Fibroblast of the aortic adventitia (primary cell): ENCODE data around the gene NCOR2. TPM values are rescaled to one million over a fixed set of nuclear protein-coding genes. Genes with fewer than 3 reads are reported as not detected.

ENCODE experiments used
- DNase-seq: peaks from one replicate; pipeline ENCODE4 v3.0.0-alpha.2; 2010; ENCODE audit warnings: low read depth
- H3K4me3 ChIP-seq: 2 replicates; pipeline ENCODE4 v1.5.1; 2011; ENCODE audit warnings: low read depth, mild to moderate bottlenecking, control low read depth, low read length, moderate library complexity
- total RNA-seq: library from RNA; depleted of rRNA; stranded (reverse); fragments of >200 nt; gene quantifications from 2 replicates; pipeline ENCODE4 v1.2.3, GENCODE V29; 2012; ENCODE audit warnings: low replicate concordance
- TF ChIP-seq, protein P1 (sequence below): IDR thresholded peaks from 2 replicates; pipeline ENCODE4 v1.5.1; 2011; ENCODE audit warnings: mild to moderate bottlenecking, low read length, control low read depth, inconsistent platforms; ENCODE audit not compliant: insufficient read depth

NCOR2 gene
- total RNA-seq, 1 donor, result 58.5 TPM

DNA sequence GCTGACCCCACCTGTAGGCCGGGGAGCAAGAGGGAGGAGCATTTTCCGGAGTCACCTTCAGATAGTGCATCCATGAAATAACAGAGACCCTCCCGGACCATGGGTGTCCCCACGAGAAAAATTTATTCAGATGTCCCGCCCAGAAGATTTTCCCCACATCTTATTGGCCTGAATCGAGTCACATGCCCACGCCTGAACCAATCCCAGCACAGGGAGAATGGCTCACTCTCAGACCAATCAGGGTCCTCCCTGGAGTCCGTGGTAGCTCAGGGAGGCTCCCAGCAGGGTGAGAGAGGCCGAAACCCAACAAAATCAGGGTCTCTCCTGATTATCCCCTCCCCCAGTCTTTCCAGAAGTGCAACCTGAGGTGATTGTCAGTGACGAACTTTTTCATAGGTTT, 16.4 kb upstream of the NCOR2 start:
- no peak for DNase-seq

DNA sequence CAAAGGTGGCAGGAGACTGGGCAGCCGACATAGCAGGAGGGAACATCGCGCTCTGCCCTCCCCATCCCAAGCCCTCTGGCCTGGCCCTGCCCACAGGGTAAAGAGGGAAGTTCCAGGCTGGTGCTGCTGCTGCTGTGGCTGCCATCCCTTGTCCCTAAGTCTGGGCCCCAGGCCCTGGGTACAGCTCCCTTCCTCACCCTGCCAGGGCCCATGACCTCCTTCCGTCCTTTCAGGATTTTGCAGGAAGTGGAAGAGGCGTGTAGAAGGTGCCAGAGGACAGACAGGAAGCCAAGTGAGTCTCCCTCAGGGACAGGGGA, 14.7 kb upstream of the NCOR2 start:
- no peak for DNase-seq
- no peak overlapping the region for H3K4me3 ChIP-seq
- TF ChIP-seq, protein P1, sequence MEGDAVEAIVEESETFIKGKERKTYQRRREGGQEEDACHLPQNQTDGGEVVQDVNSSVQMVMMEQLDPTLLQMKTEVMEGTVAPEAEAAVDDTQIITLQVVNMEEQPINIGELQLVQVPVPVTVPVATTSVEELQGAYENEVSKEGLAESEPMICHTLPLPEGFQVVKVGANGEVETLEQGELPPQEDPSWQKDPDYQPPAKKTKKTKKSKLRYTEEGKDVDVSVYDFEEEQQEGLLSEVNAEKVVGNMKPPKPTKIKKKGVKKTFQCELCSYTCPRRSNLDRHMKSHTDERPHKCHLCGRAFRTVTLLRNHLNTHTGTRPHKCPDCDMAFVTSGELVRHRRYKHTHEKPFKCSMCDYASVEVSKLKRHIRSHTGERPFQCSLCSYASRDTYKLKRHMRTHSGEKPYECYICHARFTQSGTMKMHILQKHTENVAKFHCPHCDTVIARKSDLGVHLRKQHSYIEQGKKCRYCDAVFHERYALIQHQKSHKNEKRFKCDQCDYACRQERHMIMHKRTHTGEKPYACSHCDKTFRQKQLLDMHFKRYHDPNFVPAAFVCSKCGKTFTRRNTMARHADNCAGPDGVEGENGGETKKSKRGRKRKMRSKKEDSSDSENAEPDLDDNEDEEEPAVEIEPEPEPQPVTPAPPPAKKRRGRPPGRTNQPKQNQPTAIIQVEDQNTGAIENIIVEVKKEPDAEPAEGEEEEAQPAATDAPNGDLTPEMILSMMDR, result no peak

More for the DNA sequence above, 16.4 kb upstream of the NCOR2 start:
- H3K4me3 ChIP-seq, result no peak overlapping the region
- TF ChIP-seq, protein P1, result no peak

DNA sequence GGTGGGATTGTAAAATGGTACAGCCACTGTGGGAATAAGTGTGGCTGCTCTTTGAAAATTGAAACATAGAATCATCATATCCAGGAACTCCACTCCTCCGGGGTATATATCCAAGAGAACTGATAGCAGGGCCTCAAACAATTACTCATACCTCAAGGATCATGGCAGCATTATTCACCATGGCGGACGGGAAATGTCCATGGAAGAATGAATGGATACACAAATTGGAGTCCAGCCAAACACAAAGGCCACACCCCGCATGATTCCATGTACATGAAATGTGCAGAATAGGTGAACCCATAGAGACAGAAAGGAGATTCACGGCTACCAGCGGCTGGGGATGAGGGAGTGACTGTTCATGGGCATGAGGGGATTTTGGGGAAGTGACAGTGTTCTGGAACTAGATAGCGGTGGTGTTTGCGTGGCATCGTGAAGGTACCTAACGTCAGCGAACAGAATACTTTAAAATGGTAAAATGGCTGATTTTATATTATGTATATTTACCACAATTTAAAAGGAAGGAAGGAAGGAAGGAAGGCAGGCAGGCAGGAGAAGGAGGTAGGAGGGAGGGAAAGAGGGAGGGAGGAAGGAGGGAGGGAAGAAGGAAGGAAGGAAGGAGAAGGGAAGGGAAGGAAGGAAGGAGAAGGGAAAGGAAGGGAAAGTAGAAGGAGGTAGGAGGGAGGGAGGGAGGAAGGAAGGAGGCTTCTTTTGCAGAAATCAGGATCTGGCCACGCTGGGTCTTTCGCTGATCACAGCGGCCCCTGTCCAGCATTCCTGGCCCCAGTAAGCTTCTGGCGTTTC, 14.1 kb upstream of the NCOR2 start:
- TF ChIP-seq, protein P1, result no peak
- DNase-seq, result peak; percentile 60
- H3K4me3 ChIP-seq, result no peak overlapping the region

DNA sequence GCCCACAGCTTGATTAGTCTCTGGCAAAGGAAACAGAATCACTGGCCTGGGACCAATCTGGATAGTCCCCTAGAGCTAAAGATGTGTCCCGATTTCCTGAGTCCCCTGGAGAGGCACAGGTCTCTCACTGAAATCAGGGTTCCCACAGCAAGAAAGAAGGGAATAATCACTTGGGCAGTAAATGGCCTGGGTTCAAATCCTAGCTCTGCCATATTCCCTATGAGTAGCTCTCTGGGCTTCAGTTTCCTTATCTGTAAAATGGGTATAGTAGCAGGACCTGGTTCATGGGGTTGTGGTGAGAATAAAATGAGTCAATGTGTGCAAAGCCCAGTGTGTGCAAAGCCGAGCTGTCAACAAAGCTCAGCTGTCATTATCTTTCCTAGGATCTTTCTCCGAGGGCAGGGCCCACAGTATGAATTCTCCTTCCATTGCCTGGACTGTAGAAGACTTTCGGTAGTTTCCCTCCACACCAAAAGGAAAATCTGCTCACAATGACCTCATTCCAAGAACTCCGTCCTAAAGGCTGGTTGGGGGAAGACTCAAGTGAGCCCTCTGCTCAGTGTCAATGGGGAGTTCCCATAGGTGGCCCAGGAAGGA, 12.6 kb upstream of the NCOR2 start:
- H3K4me3 ChIP-seq, result no peak overlapping the region
- TF ChIP-seq, protein P1, result no peak
- no peak for DNase-seq

DNA sequence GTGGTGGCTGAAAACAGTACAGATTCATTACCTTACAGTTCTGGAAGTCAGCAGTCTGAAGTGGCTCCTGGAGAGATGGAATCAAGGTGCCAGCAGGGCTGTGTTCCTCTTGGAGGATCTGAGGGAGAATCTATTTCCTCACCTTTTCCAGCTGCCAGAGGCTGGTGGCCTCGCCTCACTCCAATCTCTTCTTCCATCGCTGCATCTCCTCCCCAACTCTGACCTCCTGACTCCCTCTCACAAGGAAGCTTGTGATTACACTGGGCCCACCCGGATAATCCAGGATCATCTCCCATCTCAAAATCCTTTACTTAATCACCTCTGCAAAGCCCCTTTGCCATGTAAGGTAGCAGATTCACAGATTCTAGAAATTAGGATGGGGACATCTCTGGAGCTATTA, 11.4 kb upstream of the NCOR2 start:
- TF ChIP-seq, protein P1, result no peak
- no peak for DNase-seq
- H3K4me3 ChIP-seq, result no peak overlapping the region

DNA sequence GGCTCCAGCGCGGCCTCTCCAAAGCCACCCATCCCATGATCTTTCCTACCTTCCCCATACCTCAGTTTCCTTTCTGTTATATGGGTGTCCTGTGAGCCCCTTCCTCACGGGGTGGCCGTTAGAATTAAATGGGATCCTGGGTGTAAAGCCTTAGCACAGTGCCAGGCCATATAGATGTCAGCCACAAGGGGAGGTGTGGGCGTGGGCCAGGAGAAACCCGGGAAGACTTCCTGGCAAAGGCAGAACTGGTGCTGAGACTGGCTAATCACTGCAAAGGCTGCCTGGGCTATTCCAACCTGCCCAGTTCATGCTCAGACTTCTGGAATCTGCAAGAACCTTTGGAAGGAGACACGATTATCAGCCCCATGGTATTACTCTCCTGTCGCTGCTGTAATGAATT, 11.0 kb upstream of the NCOR2 start:
- no peak overlapping the region for H3K4me3 ChIP-seq
- DNase-seq, result no peak
- TF ChIP-seq, protein P1, result no peak
